HFFc6 (cell line): ENCODE data around the gene TSTD2. TPM values are rescaled to one million over a fixed set of nuclear protein-coding genes. Genes with fewer than 3 reads are reported as not detected.

ENCODE experiments used
- DNase-seq: peaks from one replicate; pipeline ENCODE4 v3.0.0-alpha.2; 2018
- H3K27ac Mint-ChIP-seq: 2 replicates; pipeline ENCODE4 v1.8.0; 2020; ENCODE audit warnings: mild to moderate bottlenecking, mixed read lengths
- H3K27me3 Mint-ChIP-seq: 2 replicates; pipeline ENCODE4 v1.8.0; 2021; ENCODE audit warnings: mild to moderate bottlenecking, moderate library complexity, mixed read lengths; ENCODE audit not compliant: insufficient read depth
- H3K36me3 Mint-ChIP-seq: 2 replicates; pipeline ENCODE4 v1.8.0; 2021; ENCODE audit warnings: low read depth, mixed read lengths
- H3K4me1 Mint-ChIP-seq: 2 replicates; pipeline ENCODE4 v1.8.0; 2020; ENCODE audit warnings: low read depth, mixed read lengths
- H3K4me3 Mint-ChIP-seq: 2 replicates; pipeline ENCODE4 v1.8.0; 2020; ENCODE audit warnings: mild to moderate bottlenecking, moderate library complexity, mixed read lengths
- H3K9me3 Mint-ChIP-seq: 2 replicates; pipeline ENCODE4 v1.8.0; 2020; ENCODE audit warnings: mild to moderate bottlenecking, mixed read lengths
- long read RNA-seq: library from polyadenylated mRNA; unstranded; transcript quantifications from one replicate; pipeline ENCODE4 v2.0.0, GENCODE V29; 2019
- total RNA-seq, 6 experiments: library from RNA; stranded (reverse); fragmentation: NEBNext Ultra II Directional; extraction: Animal tissue kit (Norgen Biotek cat#: 25700); gene quantifications; 2 replicates in 1 of 6; 3 replicates in 5 of 6; pipeline ENCODE4 v1.2.3, GENCODE V29; 2021
- TF ChIP-seq, protein P1 (sequence below): fragments of 200-600 bp; sonication (generic); IDR thresholded peaks from 2 replicates; pipeline ENCODE4 v1.5.0; 2021; ENCODE audit warnings: antibody characterized with exemption, mild to moderate bottlenecking

TSTD2 gene
- total RNA-seq = 10 to 100 TPM in 1 of 6 experiments, 1 to 10 TPM in 5; 7.0 to 10.7 (median 8.6) TPM
- long read RNA-seq, full-length matches to known transcripts = 3 of 4 reads
- long read RNA-seq, partial matches to known transcripts = 1 of 4 reads
- long read RNA-seq, other reads (novel, unspliced or antisense) = 0 of 4 reads

- H3K4me3 Mint-ChIP-seq = peak within 1 kb of the TSS; percentile 96
- peaks cover 2% of the 10 kb centered on the region for H3K27me3 Mint-ChIP-seq
- peaks cover 11% of the 10 kb centered on the region for H3K36me3 Mint-ChIP-seq
- H3K9me3 Mint-ChIP-seq = no peaks in the 10 kb centered on the region
- DNase-seq = peak; percentile 96
- peak within 1 kb of the TSS; percentile 100 for H3K27ac Mint-ChIP-seq
- peaks cover 44% of the 10 kb centered on the region for H3K4me1 Mint-ChIP-seq
- TF ChIP-seq, protein P1, sequence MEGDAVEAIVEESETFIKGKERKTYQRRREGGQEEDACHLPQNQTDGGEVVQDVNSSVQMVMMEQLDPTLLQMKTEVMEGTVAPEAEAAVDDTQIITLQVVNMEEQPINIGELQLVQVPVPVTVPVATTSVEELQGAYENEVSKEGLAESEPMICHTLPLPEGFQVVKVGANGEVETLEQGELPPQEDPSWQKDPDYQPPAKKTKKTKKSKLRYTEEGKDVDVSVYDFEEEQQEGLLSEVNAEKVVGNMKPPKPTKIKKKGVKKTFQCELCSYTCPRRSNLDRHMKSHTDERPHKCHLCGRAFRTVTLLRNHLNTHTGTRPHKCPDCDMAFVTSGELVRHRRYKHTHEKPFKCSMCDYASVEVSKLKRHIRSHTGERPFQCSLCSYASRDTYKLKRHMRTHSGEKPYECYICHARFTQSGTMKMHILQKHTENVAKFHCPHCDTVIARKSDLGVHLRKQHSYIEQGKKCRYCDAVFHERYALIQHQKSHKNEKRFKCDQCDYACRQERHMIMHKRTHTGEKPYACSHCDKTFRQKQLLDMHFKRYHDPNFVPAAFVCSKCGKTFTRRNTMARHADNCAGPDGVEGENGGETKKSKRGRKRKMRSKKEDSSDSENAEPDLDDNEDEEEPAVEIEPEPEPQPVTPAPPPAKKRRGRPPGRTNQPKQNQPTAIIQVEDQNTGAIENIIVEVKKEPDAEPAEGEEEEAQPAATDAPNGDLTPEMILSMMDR = no peak; the same call in 1 of the 2 replicates
These were observed at the start of gene TSTD2, which contains the start of gene NCBP1 for GRCh38 chr9:97632985-97633858. TSTD2 (minus strand) TSS chr9:97633368; CDS start chr9:97627562, 5,806 bp downstream. NCBP1 (plus strand) TSS chr9:97633821; CDS start chr9:97633882, 61 bp downstream.

- H3K27me3 Mint-ChIP-seq = no peaks in the 10 kb centered on the region
- DNase-seq = no peak
- TF ChIP-seq, protein P1 = no peak
- peaks cover 33% of the 10 kb centered on the region for H3K36me3 Mint-ChIP-seq
- H3K4me3 Mint-ChIP-seq = no peak overlapping the region
- H3K9me3 Mint-ChIP-seq = no peaks in the 10 kb centered on the region
- H3K27ac Mint-ChIP-seq = peak overlapping the region; percentile 17; the same call in 1 of the 2 replicates
- H3K4me1 Mint-ChIP-seq = no peaks in the 10 kb centered on the region
These were observed 49.1 kb upstream of the TSTD2 start for GRCh38 chr9:97682242-97682641.

- Mint-ChIP-seq H3K27ac (no peak overlapping the region), H3K36me3 (peaks cover 41% of the 10 kb centered on the region)
These were observed 42.5 kb upstream of the TSTD2 start for GRCh38 chr9:97675655-97676054.

GRCh38 chr9:97673922-97674321, 40.8 kb upstream of the TSTD2 start:
- H3K27me3 Mint-ChIP-seq = no peaks in the 10 kb centered on the region
- H3K27ac Mint-ChIP-seq = no peak overlapping the region; the same call in 1 of the 2 replicates
- H3K4me3 Mint-ChIP-seq = no peak overlapping the region
- TF ChIP-seq, protein P1 = no peak
- DNase-seq = no peak
- H3K36me3 Mint-ChIP-seq = peaks cover 42% of the 10 kb centered on the region
- no peaks in the 10 kb centered on the region for H3K4me1 Mint-ChIP-seq
- no peaks in the 10 kb centered on the region for H3K9me3 Mint-ChIP-seq

More at GRCh38 chr9:97675655-97676054, 42.5 kb upstream of the TSTD2 start:
- no peak for DNase-seq
- TF ChIP-seq, protein P1 = no peak
- Mint-ChIP-seq H3K4me3 (no peak overlapping the region), H3K4me1 (no peaks in the 10 kb centered on the region), H3K9me3 (no peaks in the 10 kb centered on the region), H3K27me3 (no peaks in the 10 kb centered on the region)

- TF ChIP-seq, protein P1 = no peak
- Mint-ChIP-seq H3K36me3 (peaks cover 36% of the 10 kb centered on the region), H3K27me3 (no peaks in the 10 kb centered on the region), H3K9me3 (no peaks in the 10 kb centered on the region), H3K4me1 (no peaks in the 10 kb centered on the region), H3K4me3 (no peak overlapping the region), H3K27ac (no peak overlapping the region)
- DNase-seq = no peak
These were observed 39.2 kb upstream of the TSTD2 start for GRCh38 chr9:97672403-97672802.
